Body of pancreas (tissue), 4 donors: ENCODE measurements around the gene PPAN. TPM values are rescaled to one million over a fixed set of nuclear protein-coding genes. Genes with fewer than 3 reads are reported as not detected.

Experiments
- ATAC-seq: fragments of 150-250 bp; one replicate; pipeline ENCODE4 v1.9.1; 2016
- DNase-seq, 4 donors: peaks; one replicate each; pipeline ENCODE4 v3.0.0-alpha.2; 2019
- H3K27ac ChIP-seq, 4 donors: fragments of 200-600 bp; sonication (generic); 1 replicate in 3 of 4; 2 replicates in 1 of 4; pipeline versions ENCODE4 v1.5.1 to v1.6.1; 2016 to 2019; ENCODE audit warnings: mild to moderate bottlenecking in 1 of 4, mixed read lengths in 1 of 4, moderate library complexity in 1 of 4
- H3K27me3 ChIP-seq, 2 donors: fragments of 200-600 bp; sonication (generic); one replicate each; pipeline ENCODE4 v1.6.0; 2016; ENCODE audit warnings: mild to moderate bottlenecking in 1 of 2
- H3K36me3 ChIP-seq, 2 donors: fragments of 200-600 bp; sonication (generic); replicated peaks in 1 of 2; 2 replicates each; pipeline ENCODE4 v1.5.1; 2016; ENCODE audit warnings: low read depth in 2 of 2; ENCODE audit not compliant: insufficient read depth in 1 of 2
- H3K4me1 ChIP-seq: fragments of 200-600 bp; sonication (generic); one replicate; pipeline ENCODE4 v1.6.0; 2016
- H3K4me3 ChIP-seq, 2 donors: fragments of 200-600 bp; sonication (generic); 1 replicate in 1 of 2; 2 replicates in 1 of 2; pipeline ENCODE4 v1.5.1; 2016 to 2019
- H3K9me3 ChIP-seq, 3 donors: fragments of 200-600 bp; sonication (generic); 1 replicate in 2 of 3; 2 replicates in 1 of 3; pipeline ENCODE4 v1.5.1; 2016
- POLR2A ChIP-seq, 3 donors: fragments of 450-650 bp; IDR thresholded peaks; one replicate each; pipeline ENCODE4 v1.6.1; 2016; ENCODE audit warnings: antibody characterized with exemption in 3 of 3, mild to moderate bottlenecking in 2 of 3
- WGBS, 2 donors: methylation state at CpG; one replicate each; pipeline ENCODE4 v1.1.5; 2017; 5-methylcytosine and 5-hydroxymethylcytosine counted together
- intact Hi-C: fragments of 100-400 bp; cut with DNase I; formaldehyde crosslinking; loops from one replicate; pipeline ENCODE4 v1.15.1; 2023
- small RNA-seq: library from RNA; depleted of rRNA; stranded (forward); fragments of <200 nt; gene quantifications from one replicate; pipeline ENCODE3, GENCODE V24; 2016
- total RNA-seq, 2 donors: library from RNA; depleted of rRNA; stranded (reverse); fragments of >200 nt; gene quantifications; one replicate each; pipeline ENCODE4 v1.1.0, GENCODE V29; 2016
- TF ChIP-seq, protein P1 (sequence below), 7 experiments: fragments of 450-650 bp in 4 of 7; fragments of 200-600 bp in 3 of 7; sonication (generic) in 3 of 7; IDR thresholded peaks; one replicate each; pipeline ENCODE4 v1.5.1; 2016 to 2019; ENCODE audit warnings: antibody characterized with exemption in 7 of 7

The PPAN gene
- total RNA-seq, 2 donors from 2014 or later: 11.5 to 14.0 TPM

DNA sequence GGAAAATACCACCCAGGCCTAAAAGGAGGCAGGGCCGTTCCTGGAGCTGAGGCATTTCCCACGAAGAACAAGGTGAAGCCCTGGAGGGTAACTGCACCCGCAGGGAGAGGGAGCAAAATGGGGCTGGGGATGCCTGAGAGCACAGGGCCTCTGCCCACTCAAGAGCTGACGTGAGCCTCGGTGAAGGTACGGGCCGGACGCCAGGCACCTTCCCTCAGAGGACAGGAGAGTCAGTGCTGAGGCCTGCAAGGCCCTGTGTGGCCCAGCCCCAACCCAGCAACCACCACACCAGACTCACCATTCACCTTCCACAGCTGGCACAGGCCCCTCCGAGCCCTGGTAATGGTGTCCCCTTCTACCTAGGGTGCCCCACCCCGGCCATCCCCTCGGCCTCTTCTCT lies 52.3 kb downstream of the PPAN start:
- H3K4me3 ChIP-seq: no peak overlapping the region
- DNase-seq: no peak
- H3K4me1 ChIP-seq: no peaks in the 10 kb centered on the region
- no peaks in the 10 kb centered on the region for H3K9me3 ChIP-seq
- H3K36me3 ChIP-seq: peaks cover 9 to 28% of the 10 kb centered on the region in 2 donors
- no peaks in the 10 kb centered on the region for H3K27me3 ChIP-seq
- no peak for ATAC-seq
- 89 to 97% methylated on average over 3 to 10 of the region's 11 CpGs for WGBS, 2 donors
- no peak overlapping the region for H3K27ac ChIP-seq
- TF ChIP-seq POLR2A (IDR thresholded peaks at IDR 0.05): no peak
- TF ChIP-seq, protein P1, sequence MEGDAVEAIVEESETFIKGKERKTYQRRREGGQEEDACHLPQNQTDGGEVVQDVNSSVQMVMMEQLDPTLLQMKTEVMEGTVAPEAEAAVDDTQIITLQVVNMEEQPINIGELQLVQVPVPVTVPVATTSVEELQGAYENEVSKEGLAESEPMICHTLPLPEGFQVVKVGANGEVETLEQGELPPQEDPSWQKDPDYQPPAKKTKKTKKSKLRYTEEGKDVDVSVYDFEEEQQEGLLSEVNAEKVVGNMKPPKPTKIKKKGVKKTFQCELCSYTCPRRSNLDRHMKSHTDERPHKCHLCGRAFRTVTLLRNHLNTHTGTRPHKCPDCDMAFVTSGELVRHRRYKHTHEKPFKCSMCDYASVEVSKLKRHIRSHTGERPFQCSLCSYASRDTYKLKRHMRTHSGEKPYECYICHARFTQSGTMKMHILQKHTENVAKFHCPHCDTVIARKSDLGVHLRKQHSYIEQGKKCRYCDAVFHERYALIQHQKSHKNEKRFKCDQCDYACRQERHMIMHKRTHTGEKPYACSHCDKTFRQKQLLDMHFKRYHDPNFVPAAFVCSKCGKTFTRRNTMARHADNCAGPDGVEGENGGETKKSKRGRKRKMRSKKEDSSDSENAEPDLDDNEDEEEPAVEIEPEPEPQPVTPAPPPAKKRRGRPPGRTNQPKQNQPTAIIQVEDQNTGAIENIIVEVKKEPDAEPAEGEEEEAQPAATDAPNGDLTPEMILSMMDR (IDR thresholded peaks at IDR 0.05): no peak
- intact Hi-C loops: no loop called here

DNA sequence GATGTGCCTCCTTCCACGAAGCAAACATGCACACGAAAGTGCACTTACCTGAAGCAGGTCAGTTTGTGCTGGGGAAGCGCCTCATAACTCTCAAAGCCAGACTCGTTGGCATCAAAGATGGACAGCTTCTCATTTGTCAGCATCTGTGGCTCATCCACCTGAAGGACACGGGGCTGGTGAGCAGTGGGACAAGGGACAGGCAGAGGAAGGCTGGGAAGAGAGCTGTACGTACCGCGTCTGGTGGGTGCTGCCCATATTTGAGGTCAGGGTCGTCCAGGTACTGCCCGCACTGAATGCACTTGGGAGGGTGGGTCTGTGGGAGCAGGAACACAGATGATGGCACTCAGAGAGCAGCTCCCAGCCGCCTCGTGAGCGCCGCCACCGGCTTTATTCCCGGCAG lies 53.4 kb downstream of the PPAN start:
- no peak overlapping the region for H3K27ac ChIP-seq
- no peaks in the 10 kb centered on the region for H3K9me3 ChIP-seq
- intact Hi-C loops: no loop called here
- TF ChIP-seq POLR2A (IDR thresholded peaks at IDR 0.05): no peak
- TF ChIP-seq, protein P1 (IDR thresholded peaks at IDR 0.05): no peak
- no peak for ATAC-seq
- WGBS, 2 donors: 89% methylated on average over 15 to 16 of the region's 16 CpGs
- no peaks in the 10 kb centered on the region for H3K27me3 ChIP-seq
- H3K4me1 ChIP-seq: no peaks in the 10 kb centered on the region
- H3K4me3 ChIP-seq: no peak overlapping the region
- DNase-seq: no peak
- peaks cover 9 to 25% of the 10 kb centered on the region in 2 donors for H3K36me3 ChIP-seq

Small RNA genes within 50 kb of the gene (small RNA-seq; reads per million reads assigned to genes)
- gene SNORD105: 39.4 reads per million, percentile 95 among the genes with 10 or more reads in this experiment
- gene SNORD105B: 1,297 reads per million, percentile 99 among the genes with 10 or more reads in this experiment

Other genes with a start within 250 kb of the PPAN start
- gene OLFM2, start 169.8 kb upstream of the PPAN start, total RNA-seq: 10 to 100 TPM in 1 of 2 donors, 1 to 10 TPM in 1; 3.1 to 11.9 TPM
- gene COL5A3, start 95.9 kb upstream of the PPAN start, total RNA-seq: 1 to 10 TPM; 3.4 to 9.6 TPM
- gene RDH8, start 92.9 kb upstream of the PPAN start, total RNA-seq: not detected
- gene SHFL, start 20.0 kb upstream of the PPAN start, total RNA-seq: 10 to 100 TPM; 19.1 to 21.0 TPM
- gene ANGPTL6, start 3.7 kb upstream of the PPAN start, total RNA-seq: not detected
- 1 to 10 TPM; 2.9 to 3.6 TPM for gene P2RY11, start 5.3 kb downstream of the PPAN start, total RNA-seq
- 100 to 1,000 TPM; 192 to 209 TPM for gene EIF3G, start 13.5 kb downstream of the PPAN start, total RNA-seq
- 10 to 100 TPM; 17.9 to 36.6 TPM for gene DNMT1, start 88.6 kb downstream of the PPAN start, total RNA-seq
- 1 to 10 TPM; 2.6 to 3.6 TPM for gene S1PR2, start 125.0 kb downstream of the PPAN start, total RNA-seq
- gene MRPL4, start 145.9 kb downstream of the PPAN start, total RNA-seq: 10 to 100 TPM; 17.9 to 18.1 TPM
- 10 to 100 TPM in 1 of 2 donors, 1 to 10 TPM in 1; 7.3 to 68.9 TPM for gene ICAM1, start 164.8 kb downstream of the PPAN start, total RNA-seq
- gene ICAM4, start 180.6 kb downstream of the PPAN start, total RNA-seq: under 1 TPM in 1 of 2 donors, not detected in 1; 0.26 TPM
- gene ICAM5, start 183.6 kb downstream of the PPAN start, total RNA-seq: under 1 TPM in 1 of 2 donors, not detected in 1; 0.33 TPM
- gene ZGLP1, start 203.5 kb downstream of the PPAN start, total RNA-seq: 1 to 10 TPM; 2.3 to 4.6 TPM
- gene FDX2, start 209.7 kb downstream of the PPAN start, total RNA-seq: 10 to 100 TPM; 11.2 to 16.8 TPM
- 10 to 100 TPM in 1 of 2 donors, 1 to 10 TPM in 1; 9.9 to 30.7 TPM for gene RAVER1, start 227.2 kb downstream of the PPAN start, total RNA-seq
- 1 to 10 TPM; 2.1 to 5.9 TPM for gene ICAM3, start 233.3 kb downstream of the PPAN start, total RNA-seq